HL-60 (cell line): ENCODE measurements around the gene MAGIX.

ENCODE experiments used
- CTCF ChIP-seq: IDR thresholded peaks from one replicate; pipeline ENCODE4 v1.5.1; 2011; ENCODE audit warnings: low read length, control low read depth, inconsistent platforms; ENCODE audit not compliant: insufficient read depth
- GABPA ChIP-seq: IDR thresholded peaks from 2 replicates; pipeline ENCODE4 v1.6.1; 2012; ENCODE audit warnings: low read depth
- POLR2AphosphoS5 ChIP-seq: IDR thresholded peaks from 2 replicates; pipeline ENCODE4 v1.6.1; 2012; ENCODE audit warnings: low read depth
- REST ChIP-seq: IDR thresholded peaks from 2 replicates; pipeline ENCODE4 v1.6.1; 2012; ENCODE audit warnings: low read depth; ENCODE audit not compliant: insufficient replicate concordance

- TF ChIP-seq CTCF = no peak
- TF ChIP-seq GABPA = no peak
- TF ChIP-seq REST = no peak
- no peak for TF ChIP-seq POLR2AphosphoS5
Observed at GRCh38 chrX:49139713-49140112, 22.8 kb upstream of the MAGIX start.
